Transverse colon (tissue), 4 donors: ENCODE measurements around the gene H2AZ1. TPM values are rescaled to one million over a fixed set of nuclear protein-coding genes. Genes with fewer than 3 reads are reported as not detected.
A peak's percentile ranks its signal among the peaks of the same experiment; 100 is the strongest.

Source experiments
- DNase-seq: peaks from one replicate; pipeline ENCODE4 v3.0.0-alpha.2; 2019
- H3K27ac ChIP-seq, 4 donors: fragments of 200-600 bp; sonication (generic); 2 replicates each; pipeline ENCODE4 v1.5.1; 2016 to 2018; ENCODE audit warnings: inconsistent platforms in 4 of 4
- H3K27me3 ChIP-seq: fragments of 200-600 bp; sonication (generic); 2 replicates; pipeline ENCODE4 v1.5.1; 2017; ENCODE audit warnings: inconsistent platforms
- H3K36me3 ChIP-seq, 4 donors: fragments of 200-600 bp; sonication (generic); 2 replicates each; pipeline ENCODE4 v1.5.1; 2017 to 2019; ENCODE audit warnings: inconsistent platforms in 4 of 4
- H3K4me1 ChIP-seq, 4 donors: fragments of 200-600 bp; sonication (generic); 2 replicates each; pipeline ENCODE4 v1.5.1; 2017 to 2020; ENCODE audit warnings: inconsistent platforms in 4 of 4
- H3K4me3 ChIP-seq, 4 donors: fragments of 200-600 bp; sonication (generic); 1 replicate in 1 of 4; 2 replicates in 3 of 4; pipeline versions ENCODE4 v1.5.1 to v1.6.1; 2017 to 2019; ENCODE audit warnings: inconsistent platforms in 4 of 4
- H3K9me3 ChIP-seq, 2 donors: fragments of 200-600 bp; sonication (generic); 2 replicates each; pipeline ENCODE4 v1.5.1; 2017 to 2019; ENCODE audit warnings: inconsistent platforms in 2 of 2
- EP300 ChIP-seq: sonication (generic); formaldehyde crosslinking; IDR thresholded peaks from one replicate; pipeline ENCODE4 v1.6.1; 2017; ENCODE audit warnings: antibody characterized with exemption, low read depth
- POLR2A ChIP-seq: fragments of 450-650 bp; IDR thresholded peaks from one replicate; pipeline ENCODE4 v1.6.1; 2016; ENCODE audit warnings: antibody characterized with exemption, mild to moderate bottlenecking, moderate library complexity
- POLR2AphosphoS5 ChIP-seq, 3 donors: sonication (generic); formaldehyde crosslinking; IDR thresholded peaks; one replicate each; pipeline ENCODE4 v1.6.1; 2016; ENCODE audit warnings: antibody characterized with exemption in 3 of 3
- whole genome bisulfite sequencing, 2 donors: methylation state at CpG; one replicate each; pipeline ENCODE4 v1.1.5; 2018; ENCODE audit warnings: low coverage in 1 of 2; 5-methylcytosine and 5-hydroxymethylcytosine counted together
- in situ Hi-C, 4 donors: fragments of 200-750 bp; cut with MboI; loops; one replicate each; pipeline versions ENCODE4 v1.15.0 to v1.15.1; 2017; ENCODE audit warnings: low sequenced_read_pairs in 3 of 4, low pct_ligation_motif_present in 1 of 4, low pct_unique_long_range_greater_than_20kb in 1 of 4
- intact Hi-C: fragments of 100-400 bp; cut with DNase I; formaldehyde crosslinking; loops from one replicate; pipeline ENCODE4 v1.15.1; 2023; ENCODE audit warnings: low total_unique reads
- total RNA-seq, 4 donors: library from RNA; depleted of rRNA; stranded (reverse); fragments of >200 nt; gene quantifications; one replicate each; pipeline ENCODE4 v1.1.0, GENCODE V29; 2016
- TF ChIP-seq, protein P1 (sequence below), 5 experiments: fragments of 200-600 bp in 3 of 5; fragments of 450-650 bp in 2 of 5; sonication (generic) in 3 of 5; IDR thresholded peaks; 1 replicate in 2 of 5; 2 replicates in 3 of 5; pipeline ENCODE4 v1.5.1; 2016 to 2017; ENCODE audit warnings: antibody characterized with exemption in 5 of 5, inconsistent platforms in 3 of 5, mild to moderate bottlenecking in 2 of 5, moderate library complexity in 1 of 5

Gene H2AZ1
- total RNA-seq, 4 donors from 2014 or later, result 28.8 to 139 (median 81.5) TPM

DNA sequence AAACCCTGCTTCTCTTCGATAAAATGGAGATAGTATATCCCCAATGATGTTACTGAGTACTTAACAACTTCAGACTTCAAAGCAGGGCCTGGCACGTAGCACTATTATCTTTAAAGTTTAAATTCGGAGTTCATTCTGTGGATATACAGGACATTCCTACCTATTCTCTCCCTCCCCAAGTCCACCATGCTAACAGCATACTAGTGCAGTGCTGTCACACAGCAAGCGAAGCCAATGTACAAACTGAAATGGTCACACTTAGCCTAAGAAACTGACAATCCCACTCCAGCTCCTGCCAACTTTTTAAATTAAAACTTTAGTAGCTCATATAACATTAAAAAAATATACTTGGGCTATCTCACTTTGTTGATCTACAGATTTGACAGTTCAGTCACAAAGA, 2.5 kb downstream of the H2AZ1 start:
- in situ Hi-C loops (loop anchor here in 3 of 4 donors (10.0 kb wide), 3 partner anchors 53 to 383 kb away; partner anchors contain the start of genes TRMT10A (in 2 of the 3), DAPP1 (in 1 of the 3) and LAMTOR3 (in 1 of the 3)), intact Hi-C loops (loop anchor here (5.0 kb wide), 2 partner anchors 55 to 380 kb away; partner anchors contain the start of gene LAMTOR3)
- Histone ChIP-seq H3K27me3 (no peaks in the 10 kb centered on the region), H3K4me1 (peaks cover 17 to 56% (median 39%) of the 10 kb centered on the region in 4 donors), H3K27ac (peak overlapping the region; percentile 94 to 99 (median 97)), H3K4me3 (peak overlapping the region in 1 of 4 donors; percentile 100), H3K9me3 (no peaks in the 10 kb centered on the region), H3K36me3 (no peaks in the 10 kb centered on the region)
- TF ChIP-seq EP300 (no peak), POLR2A (no peak), POLR2AphosphoS5 (IDR thresholded peaks at IDR 0.05) (no peak)
- TF ChIP-seq, protein P1, sequence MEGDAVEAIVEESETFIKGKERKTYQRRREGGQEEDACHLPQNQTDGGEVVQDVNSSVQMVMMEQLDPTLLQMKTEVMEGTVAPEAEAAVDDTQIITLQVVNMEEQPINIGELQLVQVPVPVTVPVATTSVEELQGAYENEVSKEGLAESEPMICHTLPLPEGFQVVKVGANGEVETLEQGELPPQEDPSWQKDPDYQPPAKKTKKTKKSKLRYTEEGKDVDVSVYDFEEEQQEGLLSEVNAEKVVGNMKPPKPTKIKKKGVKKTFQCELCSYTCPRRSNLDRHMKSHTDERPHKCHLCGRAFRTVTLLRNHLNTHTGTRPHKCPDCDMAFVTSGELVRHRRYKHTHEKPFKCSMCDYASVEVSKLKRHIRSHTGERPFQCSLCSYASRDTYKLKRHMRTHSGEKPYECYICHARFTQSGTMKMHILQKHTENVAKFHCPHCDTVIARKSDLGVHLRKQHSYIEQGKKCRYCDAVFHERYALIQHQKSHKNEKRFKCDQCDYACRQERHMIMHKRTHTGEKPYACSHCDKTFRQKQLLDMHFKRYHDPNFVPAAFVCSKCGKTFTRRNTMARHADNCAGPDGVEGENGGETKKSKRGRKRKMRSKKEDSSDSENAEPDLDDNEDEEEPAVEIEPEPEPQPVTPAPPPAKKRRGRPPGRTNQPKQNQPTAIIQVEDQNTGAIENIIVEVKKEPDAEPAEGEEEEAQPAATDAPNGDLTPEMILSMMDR (IDR thresholded peaks at IDR 0.05), result no peak
- DNase-seq, result no peak
- WGBS, 2 donors, result 75 to 93% methylated on average over 2 to 4 of the region's 4 CpGs

DNA sequence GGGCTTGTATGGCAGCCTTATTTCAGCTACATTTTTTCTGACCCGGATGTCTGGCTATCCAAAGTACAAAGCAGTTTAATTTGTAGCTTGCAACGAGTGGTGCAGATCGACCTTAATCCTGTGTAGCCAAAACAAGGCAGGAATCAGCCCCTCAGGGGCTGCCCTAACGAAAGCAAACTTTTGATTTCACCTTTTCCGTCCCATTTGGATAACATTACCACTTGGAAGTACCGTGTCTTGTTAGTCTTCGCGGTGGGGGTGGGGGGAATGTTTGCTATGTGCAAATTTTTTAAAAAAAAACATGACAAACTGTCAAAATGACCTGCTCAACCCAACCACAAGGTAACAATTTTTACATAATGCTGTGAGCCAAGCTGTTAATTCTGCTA, 2.9 kb downstream of the H2AZ1 start:
- in situ Hi-C loops, result loop anchor here in 3 of 4 donors (10.0 kb wide), 3 partner anchors 52 to 382 kb away; partner anchors contain the start of genes TRMT10A (in 2 of the 3), DAPP1 (in 1 of the 3) and LAMTOR3 (in 1 of the 3)
- no peaks in the 10 kb centered on the region for H3K9me3 ChIP-seq
- H3K36me3 ChIP-seq, result no peaks in the 10 kb centered on the region
- intact Hi-C loops, result loop anchor here (5.0 kb wide), 2 partner anchors 55 to 380 kb away; partner anchors contain the start of gene LAMTOR3
- no peaks in the 10 kb centered on the region for H3K27me3 ChIP-seq
- H3K4me3 ChIP-seq, result peak overlapping the region in 3 of 4 donors; percentile 75 to 100 (median 90)
- DNase-seq, result no peak
- WGBS, 2 donors, result 14 to 36% methylated on average over 5 to 8 of the region's 8 CpGs
- TF ChIP-seq EP300 (no peak), POLR2A (no peak)
- peaks cover 17 to 56% (median 39%) of the 10 kb centered on the region in 4 donors for H3K4me1 ChIP-seq
- H3K27ac ChIP-seq, result peak overlapping the region; percentile 94 to 99 (median 97)

DNA sequence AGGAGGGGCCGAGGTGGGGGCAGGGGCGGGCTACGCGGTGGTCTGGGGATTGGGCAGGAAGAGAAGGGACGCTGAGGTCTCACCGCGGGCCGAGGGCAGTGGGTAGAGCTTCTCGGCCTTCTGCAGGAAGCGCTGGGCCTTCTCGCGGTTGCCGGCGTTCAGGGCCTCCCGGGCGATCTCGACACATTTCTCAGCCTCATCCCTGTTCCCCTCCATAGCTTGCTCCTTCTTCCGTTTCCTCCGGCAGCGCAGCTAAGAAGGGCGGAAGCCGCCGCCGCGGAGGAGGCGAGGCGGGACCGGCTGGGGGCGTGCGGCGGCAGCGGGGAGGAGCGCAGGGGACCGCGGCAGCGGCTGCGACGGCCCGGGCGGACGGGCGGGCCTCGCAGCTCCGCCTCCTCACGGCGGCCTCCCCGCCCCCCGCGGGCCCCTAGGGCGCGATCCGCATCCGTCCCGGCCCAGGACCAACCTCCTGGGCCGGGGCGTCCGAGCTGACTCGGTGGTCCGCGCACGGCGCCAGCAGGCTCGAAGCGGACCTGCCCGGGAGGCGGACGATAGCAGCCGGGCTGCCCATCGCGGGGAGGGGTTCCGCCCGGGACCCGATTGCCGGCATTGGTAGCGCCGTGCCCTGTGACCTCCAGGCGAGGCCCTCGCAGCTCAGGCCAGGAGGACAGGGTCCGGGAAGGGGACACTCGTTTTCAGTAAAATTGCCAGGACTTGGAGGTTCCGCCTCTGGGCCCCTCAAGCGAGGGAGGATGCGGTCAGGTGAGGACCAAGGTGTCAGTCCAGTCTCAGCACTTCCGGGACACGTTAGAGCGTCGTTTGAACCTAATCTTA, 3.5 kb downstream of the H2AZ1 start, which contains the start of gene DNAJB14:
Gene DNAJB14 (minus strand): TSS at position 263 of the 834 bp plus-strand sequence. CDS start 47 bp downstream, at position 216.
- DNase-seq, result peak; percentile 85
- 3% methylated on average over 29 of the region's 87 CpGs; no CpG with 5 or more reads in 1 of the 2 donors for WGBS, 2 donors
- in situ Hi-C loops, result loop anchor here in 3 of 4 donors (10.0 kb wide), 3 partner anchors 52 to 382 kb away; partner anchors contain the start of genes TRMT10A (in 2 of the 3), DAPP1 (in 1 of the 3) and LAMTOR3 (in 1 of the 3)

DNA sequence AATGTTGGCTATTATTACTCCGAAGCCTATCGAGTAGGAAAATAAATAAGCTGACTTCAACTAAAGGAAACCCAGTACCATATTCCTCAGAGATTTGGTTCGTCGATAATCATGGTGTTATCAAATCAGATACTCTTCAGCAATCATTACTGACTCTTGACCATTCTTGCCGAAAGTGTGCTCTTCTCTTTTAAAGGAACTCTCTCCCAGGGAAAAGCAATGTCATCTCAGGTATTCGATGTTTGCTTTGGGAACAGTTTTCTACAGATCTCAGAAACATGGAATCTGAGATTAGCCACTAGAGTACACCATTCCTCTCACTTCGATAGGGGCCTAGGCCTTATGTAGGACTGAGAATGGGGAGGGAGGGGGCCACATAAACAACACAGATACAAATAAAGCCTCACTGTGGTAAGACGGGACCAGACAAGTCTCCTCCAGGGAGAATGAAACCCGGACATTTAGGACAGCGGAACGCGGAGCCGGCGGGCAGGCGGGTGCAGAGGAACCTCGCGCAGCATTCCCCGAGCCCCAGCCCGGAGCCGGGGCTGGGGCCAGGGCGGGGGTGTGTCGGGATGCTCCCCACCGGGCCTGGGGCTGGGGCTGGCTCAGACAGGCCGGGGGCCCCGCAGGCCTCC, 4.2 kb downstream of the H2AZ1 start:
- TF ChIP-seq EP300, result no peak
- TF ChIP-seq, protein P1 (IDR thresholded peaks at IDR 0.05), result no peak
- no peak for TF ChIP-seq POLR2AphosphoS5 (IDR thresholded peaks at IDR 0.05)
- TF ChIP-seq POLR2A, result no peak
- no peak for DNase-seq
- H3K27ac ChIP-seq, result peak overlapping the region; percentile 94 to 99 (median 97)
- 1 to 4% methylated on average over 12 to 22 of the region's 25 CpGs for WGBS, 2 donors
- in situ Hi-C loops, result loop anchor here in 3 of 4 donors (10.0 kb wide), 3 partner anchors 51 to 381 kb away; partner anchors contain the start of genes TRMT10A (in 2 of the 3), DAPP1 (in 1 of the 3) and LAMTOR3 (in 1 of the 3)
- H3K9me3 ChIP-seq, result no peaks in the 10 kb centered on the region
- H3K4me1 ChIP-seq, result peaks cover 17 to 49% (median 37%) of the 10 kb centered on the region in 4 donors
- no peaks in the 10 kb centered on the region for H3K36me3 ChIP-seq
- H3K4me3 ChIP-seq, result peak overlapping the region; percentile 49 to 100 (median 82)
- intact Hi-C loops, result loop anchor here (5.0 kb wide), 2 partner anchors 54 to 379 kb away; partner anchors contain the start of gene LAMTOR3
- no peaks in the 10 kb centered on the region for H3K27me3 ChIP-seq

More for the DNA sequence above, 3.5 kb downstream of the H2AZ1 start, which contains the start of gene DNAJB14:
- peaks cover 17 to 56% (median 39%) of the 10 kb centered on the region in 4 donors for H3K4me1 ChIP-seq
- intact Hi-C loops, result loop anchor here (5.0 kb wide), 2 partner anchors 54 to 379 kb away; partner anchors contain the start of gene LAMTOR3
- H3K9me3 ChIP-seq, result no peaks in the 10 kb centered on the region
- TF ChIP-seq EP300 (no peak), POLR2A (peak; percentile 63), POLR2AphosphoS5 (IDR thresholded peaks at IDR 0.05) (peak in 2 of 3 donors; percentile 65 to 73)
- TF ChIP-seq, protein P1 (IDR thresholded peaks at IDR 0.05), result no peak
- H3K36me3 ChIP-seq, result no peaks in the 10 kb centered on the region
- H3K27ac ChIP-seq, result peak within 1 kb of the TSS; percentile 94 to 99 (median 97)
- H3K27me3 ChIP-seq, result no peaks in the 10 kb centered on the region
- peak within 1 kb of the TSS; percentile 49 to 100 (median 82) for H3K4me3 ChIP-seq
